Stimulated activated CD8-positive, alpha-beta memory T cell treated with anti-CD3 and anti-CD28 coated beads, Interleukin-4, amount 100 ng/mL, for 4 hours (primary cell): ENCODE results near the gene ICAM5.

Experiments used
- DNase-seq, 2 donors: peaks; one replicate each; pipeline ENCODE4 v3.0.0-alpha.2; 2020; ENCODE audit warnings: low read depth in 2 of 2, low spot score in 1 of 2

ICAM5 gene

GRCh38 chr19:10339977-10340376 lies 50.2 kb downstream of the ICAM5 start:
- DNase-seq = no peak

GRCh38 chr19:10343495-10343894 lies 53.7 kb downstream of the ICAM5 start:
- no peak for DNase-seq

DNA sequence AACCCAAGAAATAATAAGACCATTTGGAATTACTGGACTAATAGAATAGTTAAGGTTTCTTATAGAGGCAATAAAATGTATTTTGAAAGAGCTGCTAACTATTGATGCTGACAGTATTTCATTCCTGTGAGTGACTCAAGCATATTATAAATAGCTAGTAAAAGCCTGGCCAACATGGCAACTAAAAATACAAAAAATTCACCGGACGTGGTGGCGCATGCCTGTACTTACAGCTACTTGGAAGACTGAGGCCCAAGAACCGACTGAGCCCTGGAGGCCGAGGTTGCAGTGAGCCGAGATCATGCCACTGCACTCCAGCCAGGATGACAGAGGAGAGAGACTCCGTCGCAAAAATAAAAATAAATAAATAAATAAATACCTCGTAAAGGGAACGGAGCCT lies 55.0 kb downstream of the ICAM5 start:
- no peak for DNase-seq
